ENCODE results near the gene CCL14.

CCL14 gene

GRCh38 chr17:35986643-35987042 is at the start of gene CCL14:
CCL14 (minus strand) TSS chr17:35986729; CDS start chr17:35986649, 80 bp downstream.
- FAIRE-seq, result no peak
- DNase-seq (ENCODE audit: insufficient read length, low spot score), result no peak
- no peak for TF ChIP-seq CTCF (IDR thresholded peaks at IDR 0.05; ENCODE audit: insufficient read depth, missing control alignments)

GRCh38 chr17:36036235-36036634 is 49.7 kb upstream of the CCL14 start:
- no peak for TF ChIP-seq CTCF (IDR thresholded peaks at IDR 0.05; ENCODE audit: insufficient read depth, missing control alignments)
- FAIRE-seq (no peak), DNase-seq (ENCODE audit: insufficient read length, low spot score) (no peak)

GRCh38 chr17:36034127-36034526 is 47.6 kb upstream of the CCL14 start:
- DNase-seq (ENCODE audit: insufficient read length, low spot score) (no peak), FAIRE-seq (no peak)
- no peak for TF ChIP-seq CTCF (IDR thresholded peaks at IDR 0.05; ENCODE audit: insufficient read depth, missing control alignments)

GRCh38 chr17:36030956-36031355 is 44.4 kb upstream of the CCL14 start:
- FAIRE-seq (no peak), DNase-seq (ENCODE audit: insufficient read length, low spot score) (no peak)
- no peak for TF ChIP-seq CTCF (IDR thresholded peaks at IDR 0.05; ENCODE audit: insufficient read depth, missing control alignments)

GRCh38 chr17:36027761-36028160 is 41.2 kb upstream of the CCL14 start:
- no peak for TF ChIP-seq CTCF (IDR thresholded peaks at IDR 0.05; ENCODE audit: insufficient read depth, missing control alignments)
- FAIRE-seq, result no peak
- no peak for DNase-seq (ENCODE audit: insufficient read length, low spot score)

- no peak for FAIRE-seq
- DNase-seq (ENCODE audit: insufficient read length, low spot score), result no peak
- TF ChIP-seq CTCF (IDR thresholded peaks at IDR 0.05; ENCODE audit: insufficient read depth, missing control alignments), result no peak
Measured at GRCh38 chr17:36024106-36024869, 37.8 kb upstream of the CCL14 start.

- no peak for TF ChIP-seq CTCF (IDR thresholded peaks at IDR 0.05; ENCODE audit: insufficient read depth, missing control alignments)
- FAIRE-seq (no peak), DNase-seq (ENCODE audit: insufficient read length, low spot score) (no peak)
Measured at GRCh38 chr17:36019423-36019822, 32.9 kb upstream of the CCL14 start.

Data from D721Med (cell line).